Measurements from ENCODE around the gene VGLL4.

The VGLL4 gene

DNA sequence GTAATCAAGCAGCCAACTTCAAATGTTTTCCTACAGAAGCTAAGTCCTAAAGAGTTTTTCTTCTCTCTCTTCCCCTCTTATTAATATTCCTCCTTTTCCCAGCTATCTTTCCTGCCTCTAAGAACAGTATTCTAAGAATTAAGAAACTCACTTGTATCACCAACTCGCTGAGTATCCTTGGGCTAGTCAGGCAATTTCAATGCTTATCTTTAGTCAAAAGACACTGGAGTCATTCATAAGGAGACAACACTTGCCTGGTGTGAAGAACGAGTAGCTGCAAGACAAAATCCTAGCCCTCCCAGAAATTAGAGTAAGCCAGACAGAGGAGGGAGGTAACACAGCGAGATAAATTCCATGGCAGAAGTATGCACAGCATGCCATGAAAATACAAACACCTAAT, 10.7 kb downstream of the VGLL4 start:
- TF ChIP-seq CREB1 (IDR thresholded peaks at IDR 0.05; ENCODE audit: low read depth) (no peak), EGR1 (IDR thresholded peaks at IDR 0.05) (no peak)

- TF ChIP-seq TCF12 (IDR thresholded peaks at IDR 0.05; ENCODE audit: low read depth) (no peak), EP300 (IDR thresholded peaks at IDR 0.05; ENCODE audit: borderline replicate concordance) (no peak)
- TF ChIP-seq, protein P1, sequence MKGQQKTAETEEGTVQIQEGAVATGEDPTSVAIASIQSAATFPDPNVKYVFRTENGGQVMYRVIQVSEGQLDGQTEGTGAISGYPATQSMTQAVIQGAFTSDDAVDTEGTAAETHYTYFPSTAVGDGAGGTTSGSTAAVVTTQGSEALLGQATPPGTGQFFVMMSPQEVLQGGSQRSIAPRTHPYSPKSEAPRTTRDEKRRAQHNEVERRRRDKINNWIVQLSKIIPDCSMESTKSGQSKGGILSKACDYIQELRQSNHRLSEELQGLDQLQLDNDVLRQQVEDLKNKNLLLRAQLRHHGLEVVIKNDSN (IDR thresholded peaks at IDR 0.05): no peak
These were observed 11.2 kb downstream of the VGLL4 start for GRCh38 chr3:11632564-11632963.

- TF ChIP-seq, protein P1 (IDR thresholded peaks at IDR 0.05): no peak
- no peak for TF ChIP-seq RAD21 (IDR thresholded peaks at IDR 0.05; ENCODE audit: low read depth)
- no peak for TF ChIP-seq NFIC (IDR thresholded peaks at IDR 0.05)
- TF ChIP-seq ZBTB7A (IDR thresholded peaks at IDR 0.05; ENCODE audit: low read depth): no peak
- no peak for TF ChIP-seq MAX (IDR thresholded peaks at IDR 0.05)
- TF ChIP-seq EGR1 (IDR thresholded peaks at IDR 0.05): no peak
- no peak for TF ChIP-seq TEAD4 (IDR thresholded peaks at IDR 0.05)
- TF ChIP-seq EP300 (IDR thresholded peaks at IDR 0.05; ENCODE audit: borderline replicate concordance): no peak
- TF ChIP-seq, protein P2, sequence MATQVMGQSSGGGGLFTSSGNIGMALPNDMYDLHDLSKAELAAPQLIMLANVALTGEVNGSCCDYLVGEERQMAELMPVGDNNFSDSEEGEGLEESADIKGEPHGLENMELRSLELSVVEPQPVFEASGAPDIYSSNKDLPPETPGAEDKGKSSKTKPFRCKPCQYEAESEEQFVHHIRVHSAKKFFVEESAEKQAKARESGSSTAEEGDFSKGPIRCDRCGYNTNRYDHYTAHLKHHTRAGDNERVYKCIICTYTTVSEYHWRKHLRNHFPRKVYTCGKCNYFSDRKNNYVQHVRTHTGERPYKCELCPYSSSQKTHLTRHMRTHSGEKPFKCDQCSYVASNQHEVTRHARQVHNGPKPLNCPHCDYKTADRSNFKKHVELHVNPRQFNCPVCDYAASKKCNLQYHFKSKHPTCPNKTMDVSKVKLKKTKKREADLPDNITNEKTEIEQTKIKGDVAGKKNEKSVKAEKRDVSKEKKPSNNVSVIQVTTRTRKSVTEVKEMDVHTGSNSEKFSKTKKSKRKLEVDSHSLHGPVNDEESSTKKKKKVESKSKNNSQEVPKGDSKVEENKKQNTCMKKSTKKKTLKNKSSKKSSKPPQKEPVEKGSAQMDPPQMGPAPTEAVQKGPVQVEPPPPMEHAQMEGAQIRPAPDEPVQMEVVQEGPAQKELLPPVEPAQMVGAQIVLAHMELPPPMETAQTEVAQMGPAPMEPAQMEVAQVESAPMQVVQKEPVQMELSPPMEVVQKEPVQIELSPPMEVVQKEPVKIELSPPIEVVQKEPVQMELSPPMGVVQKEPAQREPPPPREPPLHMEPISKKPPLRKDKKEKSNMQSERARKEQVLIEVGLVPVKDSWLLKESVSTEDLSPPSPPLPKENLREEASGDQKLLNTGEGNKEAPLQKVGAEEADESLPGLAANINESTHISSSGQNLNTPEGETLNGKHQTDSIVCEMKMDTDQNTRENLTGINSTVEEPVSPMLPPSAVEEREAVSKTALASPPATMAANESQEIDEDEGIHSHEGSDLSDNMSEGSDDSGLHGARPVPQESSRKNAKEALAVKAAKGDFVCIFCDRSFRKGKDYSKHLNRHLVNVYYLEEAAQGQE (IDR thresholded peaks at IDR 0.05; ENCODE audit: low read depth): no peak
- TF ChIP-seq TAF1 (IDR thresholded peaks at IDR 0.05; ENCODE audit: low read depth): no peak
- no peak for TF ChIP-seq CREB1 (IDR thresholded peaks at IDR 0.05; ENCODE audit: low read depth)
- TF ChIP-seq CEBPB (IDR thresholded peaks at IDR 0.05): no peak
- TF ChIP-seq TCF12 (IDR thresholded peaks at IDR 0.05; ENCODE audit: low read depth): no peak
- TF ChIP-seq YY1 (IDR thresholded peaks at IDR 0.05; ENCODE audit: low read depth): no peak
- no peak for TF ChIP-seq FOXM1 (IDR thresholded peaks at IDR 0.05; ENCODE audit: borderline replicate concordance, low read depth)
These were observed 11.9 kb downstream of the VGLL4 start for GRCh38 chr3:11631820-11632219.

GRCh38 chr3:11629716-11630115, 14.0 kb downstream of the VGLL4 start:
- TF ChIP-seq NFIC (IDR thresholded peaks at IDR 0.05) (no peak), CREB1 (IDR thresholded peaks at IDR 0.05; ENCODE audit: low read depth) (no peak), FOXM1 (IDR thresholded peaks at IDR 0.05; ENCODE audit: borderline replicate concordance, low read depth) (no peak), YY1 (IDR thresholded peaks at IDR 0.05; ENCODE audit: low read depth) (no peak), CEBPB (IDR thresholded peaks at IDR 0.05) (no peak), MAX (IDR thresholded peaks at IDR 0.05) (no peak), EGR1 (IDR thresholded peaks at IDR 0.05) (no peak), TCF12 (IDR thresholded peaks at IDR 0.05; ENCODE audit: low read depth) (no peak), TAF1 (IDR thresholded peaks at IDR 0.05; ENCODE audit: low read depth) (no peak), EP300 (IDR thresholded peaks at IDR 0.05; ENCODE audit: borderline replicate concordance) (no peak), TEAD4 (IDR thresholded peaks at IDR 0.05) (no peak), ZBTB7A (IDR thresholded peaks at IDR 0.05; ENCODE audit: low read depth) (no peak)
- TF ChIP-seq, protein P1 (IDR thresholded peaks at IDR 0.05): no peak
- TF ChIP-seq, protein P2 (IDR thresholded peaks at IDR 0.05; ENCODE audit: low read depth): no peak

DNA sequence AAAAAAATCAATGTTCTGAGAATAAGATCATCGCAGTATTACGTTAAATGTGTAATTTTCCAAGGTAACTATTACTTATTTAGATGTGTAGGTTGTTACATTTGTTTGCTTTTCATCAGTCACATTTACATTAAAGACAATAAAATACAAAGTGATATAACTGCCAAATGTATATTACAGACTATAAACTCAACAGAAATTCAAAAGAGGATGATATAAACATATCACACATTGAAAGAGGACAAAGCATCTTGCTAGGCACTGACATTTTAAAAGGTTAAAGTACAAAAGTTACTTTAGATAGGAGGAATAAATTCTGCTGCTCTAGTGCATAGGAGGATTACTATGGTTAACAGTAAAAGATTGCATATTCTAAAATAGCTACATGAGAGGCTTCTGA, 16.1 kb downstream of the VGLL4 start:
- TF ChIP-seq CREB1 (IDR thresholded peaks at IDR 0.05; ENCODE audit: low read depth): no peak
- no peak for TF ChIP-seq YY1 (IDR thresholded peaks at IDR 0.05; ENCODE audit: low read depth)
- TF ChIP-seq, protein P1 (IDR thresholded peaks at IDR 0.05): no peak
- TF ChIP-seq EGR1 (IDR thresholded peaks at IDR 0.05): no peak
- no peak for TF ChIP-seq EP300 (IDR thresholded peaks at IDR 0.05; ENCODE audit: borderline replicate concordance)
- no peak for TF ChIP-seq CEBPB (IDR thresholded peaks at IDR 0.05)
- TF ChIP-seq ZBTB7A (IDR thresholded peaks at IDR 0.05; ENCODE audit: low read depth): no peak
- TF ChIP-seq, protein P2 (IDR thresholded peaks at IDR 0.05; ENCODE audit: low read depth): no peak

Data from Ishikawa (cell line).